B cell (primary cell): ENCODE data around the gene KRT77.

Experiments used
- CTCF ChIP-seq: fragments of 200-600 bp; IDR thresholded peaks from one replicate; pipeline ENCODE4 v1.8.0; 2022; ENCODE audit warnings: antibody characterized with exemption, mild to moderate bottlenecking
- EZH2 ChIP-seq: IDR thresholded peaks from 2 replicates; pipeline ENCODE4 v1.6.1; 2012; ENCODE audit warnings: borderline replicate concordance, low read depth, mild to moderate bottlenecking, moderate library complexity, low read length; ENCODE audit not compliant: insufficient read depth, poor library complexity, severe bottlenecking

GRCh38 chr12:52721838-52722470 is 18.6 kb upstream of the KRT77 start:
- TF ChIP-seq CTCF = no peak
- no peak for TF ChIP-seq EZH2
